Endothelial cell of umbilical vein (primary cell): ENCODE data around the gene ANO9. TPM values are rescaled to one million over a fixed set of nuclear protein-coding genes. Genes with fewer than 3 reads are reported as not detected.

Experiments
- BruUV-seq: library from RNA; stranded (reverse); fragments of 400-500 nt; replicated peaks from 2 replicates; lab custom pipeline; 2021; lab: Mats Ljungman, UMichigan
- CTCF ChIA-PET: fragments of 300-600, 350-600 bp; sonication (Branson Sonifier 250); formaldehyde crosslinking; loops from one replicate; lab custom pipeline; 2021; ENCODE audit warnings: antibody characterized with exemption, inconsistent platforms; lab: Charles Lee
- POLR2A ChIA-PET: fragments of 300-600, 350-600 bp; sonication (Branson Sonifier 250); formaldehyde crosslinking; loops from one replicate; lab custom pipeline; 2021; ENCODE audit warnings: antibody characterized with exemption, inconsistent platforms; lab: Charles Lee
- DNase-seq: peaks from one replicate; pipeline ENCODE4 v3.0.0-alpha.2; 2011; ENCODE audit warnings: low read depth, low spot score
- FAIRE-seq: peaks from 2 replicates; lab custom pipeline; 2011; peaks lifted over from hg19 to GRCh38; lab: Jason Lieb, UNC
- H2AFZ ChIP-seq: 2 replicates; pipeline ENCODE4 v1.6.0; 2012; ENCODE audit warnings: low read depth, low read length, control low read depth, inconsistent platforms
- H3K27ac ChIP-seq: 2 replicates; pipeline ENCODE4 v1.5.1; 2011; ENCODE audit warnings: low read depth, mild to moderate bottlenecking, control low read depth, low read length, moderate library complexity; ENCODE audit not compliant: insufficient read depth
- H3K27me3 ChIP-seq, 2 experiments: 2 replicates each; pipeline versions ENCODE4 v1.6.0 to v1.6.1; 2011; ENCODE audit warnings: low read length in 2 of 2, mixed read lengths in 1 of 2; ENCODE audit not compliant: control insufficient read depth in 2 of 2, insufficient read depth in 2 of 2
- H3K36me3 ChIP-seq, 2 experiments: 2 replicates in 1 of 2; 3 replicates in 1 of 2; pipeline ENCODE4 v1.5.1; 2011; ENCODE audit warnings: low read length in 2 of 2, mild to moderate bottlenecking in 1 of 2, moderate library complexity in 1 of 2; ENCODE audit not compliant: control insufficient read depth in 2 of 2, insufficient read depth in 2 of 2; ENCODE audit errors: extremely low read depth in 1 of 2
- H3K4me1 ChIP-seq: 3 replicates; pipeline ENCODE4 v1.5.1; 2011; ENCODE audit warnings: mild to moderate bottlenecking, low read length; ENCODE audit not compliant: control insufficient read depth, insufficient read depth; ENCODE audit errors: extremely low read depth
- H3K4me2 ChIP-seq: 2 replicates; pipeline ENCODE4 v1.6.1; 2011; ENCODE audit warnings: low read length, control low read depth, mixed read lengths; ENCODE audit not compliant: insufficient read depth
- H3K4me3 ChIP-seq, 3 experiments: fragments of 200-600 bp in 1 of 3; sonication (generic), shearing (Covaris generic) in 1 of 3; replicated peaks in 1 of 3; 2 replicates each; pipeline ENCODE4 v1.5.1; 2011 to 2016; ENCODE audit warnings: control low read depth in 3 of 3, low read length in 3 of 3, mild to moderate bottlenecking in 2 of 3, inconsistent platforms in 1 of 3, low read depth in 1 of 3, moderate library complexity in 1 of 3; ENCODE audit not compliant: insufficient read depth in 1 of 3
- H3K79me2 ChIP-seq: 2 replicates; pipeline ENCODE4 v1.6.0; 2012; ENCODE audit warnings: low read length, inconsistent platforms; ENCODE audit not compliant: control insufficient read depth, insufficient read depth
- H3K9ac ChIP-seq: replicated peaks from 2 replicates; pipeline ENCODE3; 2011; ENCODE audit warnings: low read length, control low read depth; ENCODE audit not compliant: insufficient read depth; ENCODE audit errors: extremely low read depth
- H3K9me1 ChIP-seq: replicated peaks from 3 replicates; pipeline ENCODE4 v1.6.0; 2011; ENCODE audit warnings: mild to moderate bottlenecking, low read length; ENCODE audit not compliant: control insufficient read depth, insufficient read depth; ENCODE audit errors: extremely low read depth
- H3K9me3 ChIP-seq: replicated peaks from 2 replicates; pipeline ENCODE4 v1.5.1; 2012; ENCODE audit warnings: low read length, inconsistent platforms; ENCODE audit not compliant: control insufficient read depth, insufficient read depth
- H4K20me1 ChIP-seq: replicated peaks from 2 replicates; pipeline ENCODE3; 2011; ENCODE audit warnings: mild to moderate bottlenecking, low read length; ENCODE audit not compliant: control insufficient read depth, insufficient read depth; ENCODE audit errors: extremely low read depth
- CTCF ChIP-seq, 2 donors: IDR thresholded peaks; 1 replicate in 1 of 2; 2 replicates in 1 of 2; pipeline ENCODE4 v1.5.1; 2011; ENCODE audit warnings: low read length in 2 of 2, mild to moderate bottlenecking in 2 of 2, moderate library complexity in 2 of 2, control low read depth in 1 of 2, inconsistent platforms in 1 of 2, low read depth in 1 of 2; ENCODE audit not compliant: insufficient read depth in 1 of 2; ENCODE audit errors: extremely low read depth in 1 of 2
- EZH2 ChIP-seq: IDR thresholded peaks from 2 replicates; pipeline ENCODE4 v1.6.1; 2012; ENCODE audit warnings: borderline replicate concordance, low read depth, mild to moderate bottlenecking, moderate library complexity, low read length, inconsistent platforms; ENCODE audit not compliant: severe bottlenecking
- FOS ChIP-seq: IDR thresholded peaks from 2 replicates; pipeline ENCODE4 v1.6.1; 2011; ENCODE audit warnings: mild to moderate bottlenecking, low read length, moderate library complexity, borderline replicate concordance; ENCODE audit not compliant: insufficient read depth
- GATA2 ChIP-seq: IDR thresholded peaks from 2 replicates; pipeline ENCODE4 v1.7.0; 2011; ENCODE audit warnings: low read depth, mild to moderate bottlenecking, moderate library complexity, mixed read lengths, low read length; ENCODE audit not compliant: insufficient read length, insufficient read depth
- JUN ChIP-seq: IDR thresholded peaks from 2 replicates; pipeline ENCODE4 v1.6.1; 2011; ENCODE audit warnings: borderline replicate concordance, low read depth; ENCODE audit not compliant: insufficient read length, insufficient read depth
- MYC ChIP-seq: IDR thresholded peaks from one replicate; pipeline ENCODE4 v1.6.1; 2011; ENCODE audit warnings: mild to moderate bottlenecking, low read depth, low read length
- POLR2A ChIP-seq: IDR thresholded peaks from 2 replicates; pipeline ENCODE4 v1.6.1; 2012; ENCODE audit warnings: low read depth, mild to moderate bottlenecking, control low read depth, low read length
- POLR2AphosphoS5 ChIP-seq: IDR thresholded peaks from 2 replicates; pipeline ENCODE4 v1.6.1; 2012; ENCODE audit warnings: low read depth, mild to moderate bottlenecking, control low read depth, low read length, moderate library complexity; ENCODE audit not compliant: insufficient read depth
- dilution Hi-C: fragments of 300-500 bp; cut with MboI; formaldehyde crosslinking; loops from one replicate; pipeline ENCODE4 v1.15.0; 2019; ENCODE audit warnings: low sequenced_read_pairs; ENCODE audit not compliant: extremely low pct_ligation_motif_present
- intact Hi-C: fragments of 100-400 bp; cut with micrococcal nuclease; formaldehyde crosslinking; loops from one replicate; pipeline ENCODE4 v1.10.0; 2022
- polyA plus RNA-seq, 4 experiments: library from polyadenylated mRNA; depleted of rRNA in 3 of 4; stranded (reverse) in 3 of 4; unstranded in 1 of 4; fragments of >200 nt; gene quantifications; 2 replicates each; pipeline versions ENCODE4 v1.2.1 to v1.2.3, GENCODE V29; 2011 to 2012; ENCODE audit warnings: missing spikeins in 1 of 4
- total RNA-seq: library from RNA; stranded (reverse); gene quantifications from 2 replicates; pipeline ENCODE4 v1.2.3, GENCODE V29; 2021
- TF ChIP-seq, protein P1 (sequence below): IDR thresholded peaks from 2 replicates; pipeline ENCODE4 v1.6.1; 2011; ENCODE audit not compliant: insufficient read depth, insufficient read length

Gene ANO9
- total and polyA plus RNA-seq, 2 donors (not counting 3 experiments of a cell fraction or from before 2014, with no cell fraction given), result 0.23 TPM; not detected in 1

GRCh38 chr11:454801-455565 lies 13.2 kb upstream of the ANO9 start:
- H3K9me3 ChIP-seq, result no peaks in the 10 kb centered on the region
- ChIA-PET POLR2A (no interaction called here), CTCF (interaction anchor here (0.6 kb wide), 1 partner anchor 63 kb away, joined by 3 read pairs; no protein-coding TSS in a partner anchor)
- H3K4me1 ChIP-seq, result peaks cover 8% of the 10 kb centered on the region
- H3K27me3 ChIP-seq, result no peaks in the 10 kb centered on the region
- TF ChIP-seq POLR2A (no peak), JUN (no peak), POLR2AphosphoS5 (no peak), MYC (no peak), GATA2 (no peak), FOS (no peak), CTCF (IDR thresholded peaks at IDR 0.05; ENCODE audit: extremely low read depth in 1 of 2, insufficient read depth in 1 of 2, low read depth in 1 of 2, low read length in 2 of 2) (no peak), EZH2 (no peak)
- TF ChIP-seq, protein P1, sequence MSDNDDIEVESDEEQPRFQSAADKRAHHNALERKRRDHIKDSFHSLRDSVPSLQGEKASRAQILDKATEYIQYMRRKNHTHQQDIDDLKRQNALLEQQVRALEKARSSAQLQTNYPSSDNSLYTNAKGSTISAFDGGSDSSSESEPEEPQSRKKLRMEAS, result no peak
- no TSS peak for BruUV-seq
- no peak overlapping the region for H3K4me3 ChIP-seq
- peaks cover 63% of the 10 kb centered on the region for H3K79me2 ChIP-seq
- H3K27ac ChIP-seq, result no peak overlapping the region
- intact Hi-C loops, result no loop called here
- dilution Hi-C loops, result no loop called here
- H3K9me1 ChIP-seq, result no peaks in the 10 kb centered on the region
- no peaks in the 10 kb centered on the region for H4K20me1 ChIP-seq
- H3K4me2 ChIP-seq, result no peak overlapping the region
- FAIRE-seq (no peak), DNase-seq (no peak)
- peaks cover 0 to 20% of the 10 kb centered on the region in 2 experiments for H3K36me3 ChIP-seq
- no peak overlapping the region for H2AFZ ChIP-seq
- no peak overlapping the region for H3K9ac ChIP-seq
